HCT116 (cell line): ENCODE data around the gene SMARCAL1. TPM values are rescaled to one million over a fixed set of nuclear protein-coding genes. Genes with fewer than 3 reads are reported as not detected.

Source experiments
- ATAC-seq: fragments of 200-7000 bp; cut with Tn5 transposase; 2 replicates; pipeline ENCODE4 v1.9.1; 2020; ENCODE audit warnings: mild to moderate bottlenecking, moderate library complexity
- BruUV-seq: library from RNA; stranded (reverse); fragments of 400-500 nt; replicated peaks from 2 replicates; lab custom pipeline; 2021; lab: Mats Ljungman, UMichigan
- CTCF ChIA-PET: fragments of 300-600 bp; sonication (Branson Sonifier 250); formaldehyde crosslinking; loops from one replicate; lab custom pipeline; 2021; ENCODE audit warnings: antibody characterized with exemption; lab: Charles Lee
- POLR2A ChIA-PET: fragments of 300-600, 350-600 bp; sonication (Branson Sonifier 250); formaldehyde crosslinking; loops from one replicate; lab custom pipeline; 2021; ENCODE audit warnings: antibody characterized with exemption; lab: Charles Lee
- RAD21 ChIA-PET, 2 experiments: fragments of 300-600 bp; sonication (Branson Sonifier 250); formaldehyde crosslinking; loops; one replicate each; lab custom pipeline; 2023; ENCODE audit warnings: low total read pairs in 2 of 2; ENCODE audit not compliant: uncharacterized antibody in 2 of 2, unreplicated experiment in 2 of 2, low non-redundant PET in 1 of 2; lab: Charles Lee
- DNase-seq: peaks from one replicate; pipeline ENCODE4 v3.0.0-alpha.2; 2010; ENCODE audit warnings: low read depth, low spot score
- H2AFZ ChIP-seq: fragments of 200-600 bp; shearing (Covaris generic), sonication (generic); 2 replicates; pipeline ENCODE4 v1.6.1; 2017; ENCODE audit warnings: low read depth, mixed run types, mixed read lengths, antibody characterized with exemption, low read length; ENCODE audit not compliant: poor library complexity, severe bottlenecking
- H3K27ac ChIP-seq: 2 replicates; pipeline ENCODE4 v1.5.1; 2012; ENCODE audit warnings: low read depth, low read length
- H3K27me3 ChIP-seq: fragments of 200-600 bp; sonication (generic); 2 replicates; pipeline ENCODE4 v1.6.1; 2016; ENCODE audit warnings: mixed run types, low read length, mixed read lengths; ENCODE audit not compliant: insufficient read depth
- H3K36me3 ChIP-seq, 2 experiments: fragments of 200-500 bp in 1 of 2; fragments of 200-600 bp in 1 of 2; sonication (Bioruptor generic) in 1 of 2; sonication (generic) in 1 of 2; 2 replicates each; pipeline versions ENCODE4 v1.5.1 to v1.6.1; 2014 to 2016; ENCODE audit warnings: low read length in 2 of 2, inconsistent platforms in 1 of 2, mixed read lengths in 1 of 2, mixed run types in 1 of 2; ENCODE audit not compliant: insufficient read depth in 2 of 2, control insufficient read depth in 1 of 2
- H3K4me1 ChIP-seq, 2 experiments: fragments of 200-600 bp in 1 of 2; sonication (generic) in 1 of 2; 2 replicates each; pipeline versions ENCODE4 v1.5.1 to v1.6.1; 2012 to 2017; ENCODE audit warnings: low read length in 2 of 2, inconsistent platforms in 1 of 2, mild to moderate bottlenecking in 1 of 2, mixed read lengths in 1 of 2, mixed run types in 1 of 2, moderate library complexity in 1 of 2; ENCODE audit not compliant: insufficient read depth in 2 of 2, control insufficient read depth in 1 of 2
- H3K4me2 ChIP-seq: fragments of 200-600 bp; sonication (generic); 2 replicates; pipeline ENCODE4 v1.6.1; 2017; ENCODE audit warnings: mixed run types, low read length, mixed read lengths
- H3K4me3 ChIP-seq, 2 experiments: fragments of 200-600 bp in 1 of 2; sonication (generic) in 1 of 2; replicated peaks in 1 of 2; 2 replicates each; pipeline ENCODE4 v1.5.1; 2011 to 2016; ENCODE audit warnings: low read length in 2 of 2, control low read depth in 1 of 2, low read depth in 1 of 2, mild to moderate bottlenecking in 1 of 2, mixed read lengths in 1 of 2, mixed run types in 1 of 2
- H3K79me2 ChIP-seq: fragments of 200-600 bp; sonication (generic); 2 replicates; pipeline ENCODE4 v1.6.1; 2017; ENCODE audit warnings: mild to moderate bottlenecking, mixed run types, low read length, moderate library complexity, mixed read lengths; ENCODE audit not compliant: insufficient read depth
- H3K9ac ChIP-seq: fragments of 200-600 bp; sonication (generic); 2 replicates; pipeline ENCODE4 v1.6.1; 2016; ENCODE audit warnings: low read length, mixed read lengths
- H3K9me2 ChIP-seq: fragments of 200-600 bp; sonication (generic), shearing (Covaris generic); 2 replicates; pipeline ENCODE4 v1.6.1; 2017; ENCODE audit warnings: mixed run types, mild to moderate bottlenecking, moderate library complexity; ENCODE audit not compliant: insufficient read depth
- H3K9me3 ChIP-seq, 2 experiments: fragments of 200-500 bp in 1 of 2; fragments of 200-600 bp in 1 of 2; sonication (Bioruptor generic) in 1 of 2; sonication (generic) in 1 of 2; 2 replicates each; pipeline ENCODE4 v1.6.1; 2014 to 2017; ENCODE audit warnings: low read length in 2 of 2, mixed read lengths in 2 of 2, inconsistent platforms in 1 of 2, low read depth in 1 of 2, mild to moderate bottlenecking in 1 of 2, mixed run types in 1 of 2, moderate library complexity in 1 of 2; ENCODE audit not compliant: control insufficient read depth in 1 of 2, insufficient read depth in 1 of 2
- H4K20me1 ChIP-seq: fragments of 200-600 bp; sonication (generic), shearing (Covaris generic); 2 replicates; pipeline ENCODE4 v1.6.1; 2017; ENCODE audit warnings: mixed run types, mild to moderate bottlenecking, moderate library complexity; ENCODE audit not compliant: insufficient read depth
- CEBPB ChIP-seq: IDR thresholded peaks from 2 replicates; pipeline ENCODE4 v1.6.1; 2012; ENCODE audit warnings: low read depth
- EGR1 ChIP-seq: IDR thresholded peaks from 2 replicates; pipeline ENCODE4 v1.6.1; 2012; ENCODE audit warnings: low read depth
- ELF1 ChIP-seq: IDR thresholded peaks from 2 replicates; pipeline ENCODE4 v1.6.1; 2012; ENCODE audit warnings: low read depth, borderline replicate concordance
- EZH2 ChIP-seq: fragments of 200-600 bp; sonication (generic); IDR thresholded peaks from 2 replicates; pipeline ENCODE4 v1.6.1; 2017; ENCODE audit warnings: antibody characterized with exemption, mixed run types
- FOSL1 ChIP-seq: IDR thresholded peaks from 2 replicates; pipeline ENCODE4 v1.6.1; 2012; ENCODE audit warnings: low read depth
- JUND ChIP-seq: IDR thresholded peaks from 2 replicates; pipeline ENCODE4 v1.6.1; 2012
- POLR2A ChIP-seq: IDR thresholded peaks from 2 replicates; pipeline ENCODE4 v1.7.0; 2011; ENCODE audit warnings: borderline replicate concordance; ENCODE audit not compliant: insufficient read depth, insufficient read length; ENCODE audit errors: extremely low read depth
- RAD21 ChIP-seq: IDR thresholded peaks from 2 replicates; pipeline ENCODE4 v1.6.1; 2012; ENCODE audit warnings: low read depth, mild to moderate bottlenecking
- SRF ChIP-seq: IDR thresholded peaks from 2 replicates; pipeline ENCODE4 v1.6.1; 2012; ENCODE audit warnings: low read depth
- YY1 ChIP-seq: IDR thresholded peaks from 2 replicates; pipeline ENCODE4 v1.6.1; 2011; ENCODE audit warnings: low read length, low read depth, moderate library complexity, mild to moderate bottlenecking; ENCODE audit not compliant: insufficient replicate concordance; ENCODE audit errors: extremely low read depth
- ZNF274 ChIP-seq: fragments of 200-500 bp; sonication (Bioruptor generic); IDR thresholded peaks from 2 replicates; pipeline ENCODE4 v1.6.1; 2014; ENCODE audit warnings: mild to moderate bottlenecking, low read depth, low read length, inconsistent platforms
- intact Hi-C: fragments of 100-400 bp; cut with micrococcal nuclease; formaldehyde crosslinking; loops from 2 replicates; pipeline ENCODE4 v1.10.0; 2022
- total RNA-seq: library from RNA; stranded (reverse); gene quantifications from one replicate; pipeline ENCODE4 v1.2.1, GENCODE V29; 2021; ENCODE audit not compliant: unreplicated experiment
- TF ChIP-seq, protein P1 (sequence below): IDR thresholded peaks from 2 replicates; pipeline ENCODE4 v1.6.1; 2012; ENCODE audit warnings: low read depth
- TF ChIP-seq, protein P2 (sequence below): IDR thresholded peaks from 2 replicates; pipeline ENCODE4 v1.6.1; 2011; ENCODE audit warnings: mild to moderate bottlenecking, low read length, moderate library complexity; ENCODE audit not compliant: insufficient replicate concordance; ENCODE audit errors: extremely low read depth
- TF ChIP-seq, protein P3 (sequence below): IDR thresholded peaks from 2 replicates; pipeline ENCODE4 v1.6.1; 2012
- TF ChIP-seq, protein P4 (sequence below): IDR thresholded peaks from 2 replicates; pipeline ENCODE4 v1.6.1; 2012

The SMARCAL1 gene
- total RNA-seq, 1 experiment from 2014 or later = 18.0 TPM

DNA sequence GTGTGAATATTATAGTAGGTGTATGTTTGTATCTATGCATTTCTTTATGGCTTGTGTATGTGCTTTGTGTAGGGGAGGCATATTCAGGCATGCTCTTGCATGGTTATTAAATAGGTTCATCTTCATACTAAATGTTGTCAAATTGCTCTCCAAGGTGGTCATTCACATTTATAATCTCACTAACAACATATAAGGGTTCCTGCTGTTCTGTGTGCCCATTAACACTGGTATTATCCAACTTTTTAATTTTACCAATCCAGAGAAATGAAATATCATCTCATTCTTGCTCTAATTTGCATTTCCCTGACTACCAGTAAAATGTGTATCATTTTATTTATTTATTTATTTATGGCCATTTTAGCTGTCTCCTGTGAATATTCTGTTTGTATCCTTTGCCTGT lies 57.4 kb downstream of the SMARCAL1 start (continued):
- TF ChIP-seq, protein P1, sequence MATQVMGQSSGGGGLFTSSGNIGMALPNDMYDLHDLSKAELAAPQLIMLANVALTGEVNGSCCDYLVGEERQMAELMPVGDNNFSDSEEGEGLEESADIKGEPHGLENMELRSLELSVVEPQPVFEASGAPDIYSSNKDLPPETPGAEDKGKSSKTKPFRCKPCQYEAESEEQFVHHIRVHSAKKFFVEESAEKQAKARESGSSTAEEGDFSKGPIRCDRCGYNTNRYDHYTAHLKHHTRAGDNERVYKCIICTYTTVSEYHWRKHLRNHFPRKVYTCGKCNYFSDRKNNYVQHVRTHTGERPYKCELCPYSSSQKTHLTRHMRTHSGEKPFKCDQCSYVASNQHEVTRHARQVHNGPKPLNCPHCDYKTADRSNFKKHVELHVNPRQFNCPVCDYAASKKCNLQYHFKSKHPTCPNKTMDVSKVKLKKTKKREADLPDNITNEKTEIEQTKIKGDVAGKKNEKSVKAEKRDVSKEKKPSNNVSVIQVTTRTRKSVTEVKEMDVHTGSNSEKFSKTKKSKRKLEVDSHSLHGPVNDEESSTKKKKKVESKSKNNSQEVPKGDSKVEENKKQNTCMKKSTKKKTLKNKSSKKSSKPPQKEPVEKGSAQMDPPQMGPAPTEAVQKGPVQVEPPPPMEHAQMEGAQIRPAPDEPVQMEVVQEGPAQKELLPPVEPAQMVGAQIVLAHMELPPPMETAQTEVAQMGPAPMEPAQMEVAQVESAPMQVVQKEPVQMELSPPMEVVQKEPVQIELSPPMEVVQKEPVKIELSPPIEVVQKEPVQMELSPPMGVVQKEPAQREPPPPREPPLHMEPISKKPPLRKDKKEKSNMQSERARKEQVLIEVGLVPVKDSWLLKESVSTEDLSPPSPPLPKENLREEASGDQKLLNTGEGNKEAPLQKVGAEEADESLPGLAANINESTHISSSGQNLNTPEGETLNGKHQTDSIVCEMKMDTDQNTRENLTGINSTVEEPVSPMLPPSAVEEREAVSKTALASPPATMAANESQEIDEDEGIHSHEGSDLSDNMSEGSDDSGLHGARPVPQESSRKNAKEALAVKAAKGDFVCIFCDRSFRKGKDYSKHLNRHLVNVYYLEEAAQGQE = no peak

DNA sequence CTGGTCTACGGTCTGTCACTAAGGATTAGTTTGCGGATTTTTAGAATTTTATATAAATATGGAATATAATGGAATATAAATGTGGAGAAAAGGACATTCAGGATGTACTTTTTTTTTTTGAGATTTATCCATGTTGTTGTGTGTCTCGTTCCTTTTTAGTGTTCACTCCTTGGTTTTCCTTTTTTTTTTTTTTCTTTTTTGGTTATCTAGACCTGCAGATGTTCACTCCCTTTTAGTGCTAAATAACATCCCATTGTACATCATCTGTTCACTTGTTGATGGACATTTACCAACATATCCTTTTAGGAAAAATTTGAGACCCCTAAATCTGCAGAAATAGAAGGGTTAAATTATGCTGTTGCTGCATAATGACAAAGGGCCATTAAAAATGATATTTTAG lies 60.9 kb downstream of the SMARCAL1 start:
- RAD21 ChIA-PET = no interaction called here
- POLR2A ChIA-PET = no interaction called here
- no peak overlapping the region for H3K4me3 ChIP-seq
- H3K4me1 ChIP-seq = peaks cover 0 to 6% of the 10 kb centered on the region in 2 experiments; a peak in 2 of 4 replicates
- H3K79me2 ChIP-seq = no peaks in the 10 kb centered on the region
- no TSS peak for BruUV-seq
- H4K20me1 ChIP-seq = no peaks in the 10 kb centered on the region
- no peaks in the 10 kb centered on the region for H3K27me3 ChIP-seq
- CTCF ChIA-PET = no interaction called here
- TF ChIP-seq JUND (no peak), RAD21 (no peak), SRF (no peak), EGR1 (no peak), ELF1 (no peak), YY1 (no peak), EZH2 (no peak), CEBPB (no peak), POLR2A (no peak), FOSL1 (no peak), ZNF274 (no peak)
- TF ChIP-seq, protein P2, sequence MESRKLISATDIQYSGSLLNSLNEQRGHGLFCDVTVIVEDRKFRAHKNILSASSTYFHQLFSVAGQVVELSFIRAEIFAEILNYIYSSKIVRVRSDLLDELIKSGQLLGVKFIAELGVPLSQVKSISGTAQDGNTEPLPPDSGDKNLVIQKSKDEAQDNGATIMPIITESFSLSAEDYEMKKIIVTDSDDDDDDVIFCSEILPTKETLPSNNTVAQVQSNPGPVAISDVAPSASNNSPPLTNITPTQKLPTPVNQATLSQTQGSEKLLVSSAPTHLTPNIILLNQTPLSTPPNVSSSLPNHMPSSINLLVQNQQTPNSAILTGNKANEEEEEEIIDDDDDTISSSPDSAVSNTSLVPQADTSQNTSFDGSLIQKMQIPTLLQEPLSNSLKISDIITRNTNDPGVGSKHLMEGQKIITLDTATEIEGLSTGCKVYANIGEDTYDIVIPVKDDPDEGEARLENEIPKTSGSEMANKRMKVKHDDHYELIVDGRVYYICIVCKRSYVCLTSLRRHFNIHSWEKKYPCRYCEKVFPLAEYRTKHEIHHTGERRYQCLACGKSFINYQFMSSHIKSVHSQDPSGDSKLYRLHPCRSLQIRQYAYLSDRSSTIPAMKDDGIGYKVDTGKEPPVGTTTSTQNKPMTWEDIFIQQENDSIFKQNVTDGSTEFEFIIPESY = no peak
- TF ChIP-seq, protein P1 = no peak
- TF ChIP-seq, protein P3, sequence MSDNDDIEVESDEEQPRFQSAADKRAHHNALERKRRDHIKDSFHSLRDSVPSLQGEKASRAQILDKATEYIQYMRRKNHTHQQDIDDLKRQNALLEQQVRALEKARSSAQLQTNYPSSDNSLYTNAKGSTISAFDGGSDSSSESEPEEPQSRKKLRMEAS = no peak
- TF ChIP-seq, protein P4, sequence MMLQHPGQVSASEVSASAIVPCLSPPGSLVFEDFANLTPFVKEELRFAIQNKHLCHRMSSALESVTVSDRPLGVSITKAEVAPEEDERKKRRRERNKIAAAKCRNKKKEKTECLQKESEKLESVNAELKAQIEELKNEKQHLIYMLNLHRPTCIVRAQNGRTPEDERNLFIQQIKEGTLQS = no peak
- H2AFZ ChIP-seq = no peak overlapping the region
- intact Hi-C loops = no loop called here
- H3K36me3 ChIP-seq = no peaks in the 10 kb centered on the region; a peak in 1 of 4 replicates
- H3K9ac ChIP-seq = no peak overlapping the region
- DNase-seq = no peak
- H3K9me3 ChIP-seq = no peaks in the 10 kb centered on the region
- H3K9me2 ChIP-seq = no peaks in the 10 kb centered on the region
- no peak overlapping the region for H3K4me2 ChIP-seq
- no peak for ATAC-seq
- no peak overlapping the region for H3K27ac ChIP-seq
